Epithelial cell of esophagus (primary cell): ENCODE data around the gene SREBF1.
A peak's percentile ranks its signal among the peaks of the same experiment; 100 is the strongest.

Experiments used
- DNase-seq: peaks from one replicate; pipeline ENCODE4 v3.0.0; 2010; ENCODE audit warnings: low read depth
- H3K4me3 ChIP-seq: 2 replicates; pipeline ENCODE4 v1.5.1; 2011; ENCODE audit warnings: mild to moderate bottlenecking, low read length, control low read depth
- TF ChIP-seq, protein P1 (sequence below): IDR thresholded peaks from 2 replicates; pipeline ENCODE4 v1.5.1; 2011; ENCODE audit warnings: low read depth, mild to moderate bottlenecking, low read length, control low read depth, inconsistent platforms; ENCODE audit not compliant: insufficient read depth; ENCODE audit errors: missing control alignments

The SREBF1 gene

DNA sequence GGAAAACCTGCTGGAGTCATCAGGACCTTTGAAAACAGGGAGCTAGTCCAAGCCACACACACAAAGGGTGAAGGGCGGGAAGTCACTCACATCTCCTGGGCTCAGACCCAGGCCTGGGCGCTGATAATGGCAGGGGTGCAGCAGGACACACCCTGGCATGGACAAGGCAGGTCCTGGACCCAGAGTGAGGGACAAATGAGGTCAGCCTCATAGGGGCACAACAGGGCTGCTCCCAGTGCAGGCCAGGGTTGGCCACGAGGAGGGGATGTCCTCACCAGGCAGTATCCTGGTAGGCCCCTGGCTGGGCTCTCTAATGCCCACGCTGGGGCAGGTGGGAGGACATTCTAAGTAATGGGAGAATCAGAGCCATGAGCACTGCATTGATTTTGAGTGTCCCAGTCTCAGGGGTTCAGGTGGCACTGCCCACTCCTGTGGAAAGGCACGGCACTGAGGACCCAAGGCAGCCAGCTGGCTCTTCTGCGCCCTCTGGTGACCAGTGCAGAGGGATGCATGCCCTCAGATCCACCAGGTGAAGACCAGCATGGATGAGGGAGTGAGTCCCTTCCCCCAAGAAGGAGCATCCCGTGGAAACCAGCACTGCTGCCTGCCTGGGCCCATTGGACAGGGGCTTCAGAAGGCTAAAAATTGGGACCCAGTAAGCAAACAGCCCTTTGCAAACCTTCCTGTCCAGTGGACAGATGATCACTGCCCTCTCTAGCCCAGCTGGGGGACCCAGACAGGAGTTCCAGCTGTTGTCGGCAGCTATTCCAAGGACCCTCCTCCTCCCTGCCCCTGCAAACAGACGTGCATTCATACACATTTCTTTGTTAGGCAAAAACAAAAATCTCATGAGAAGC, 23.4 kb upstream of the SREBF1 start:
- H3K4me3 ChIP-seq: no peak overlapping the region
- peak; percentile 62 for DNase-seq
- TF ChIP-seq, protein P1, sequence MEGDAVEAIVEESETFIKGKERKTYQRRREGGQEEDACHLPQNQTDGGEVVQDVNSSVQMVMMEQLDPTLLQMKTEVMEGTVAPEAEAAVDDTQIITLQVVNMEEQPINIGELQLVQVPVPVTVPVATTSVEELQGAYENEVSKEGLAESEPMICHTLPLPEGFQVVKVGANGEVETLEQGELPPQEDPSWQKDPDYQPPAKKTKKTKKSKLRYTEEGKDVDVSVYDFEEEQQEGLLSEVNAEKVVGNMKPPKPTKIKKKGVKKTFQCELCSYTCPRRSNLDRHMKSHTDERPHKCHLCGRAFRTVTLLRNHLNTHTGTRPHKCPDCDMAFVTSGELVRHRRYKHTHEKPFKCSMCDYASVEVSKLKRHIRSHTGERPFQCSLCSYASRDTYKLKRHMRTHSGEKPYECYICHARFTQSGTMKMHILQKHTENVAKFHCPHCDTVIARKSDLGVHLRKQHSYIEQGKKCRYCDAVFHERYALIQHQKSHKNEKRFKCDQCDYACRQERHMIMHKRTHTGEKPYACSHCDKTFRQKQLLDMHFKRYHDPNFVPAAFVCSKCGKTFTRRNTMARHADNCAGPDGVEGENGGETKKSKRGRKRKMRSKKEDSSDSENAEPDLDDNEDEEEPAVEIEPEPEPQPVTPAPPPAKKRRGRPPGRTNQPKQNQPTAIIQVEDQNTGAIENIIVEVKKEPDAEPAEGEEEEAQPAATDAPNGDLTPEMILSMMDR: peak; percentile 97

DNA sequence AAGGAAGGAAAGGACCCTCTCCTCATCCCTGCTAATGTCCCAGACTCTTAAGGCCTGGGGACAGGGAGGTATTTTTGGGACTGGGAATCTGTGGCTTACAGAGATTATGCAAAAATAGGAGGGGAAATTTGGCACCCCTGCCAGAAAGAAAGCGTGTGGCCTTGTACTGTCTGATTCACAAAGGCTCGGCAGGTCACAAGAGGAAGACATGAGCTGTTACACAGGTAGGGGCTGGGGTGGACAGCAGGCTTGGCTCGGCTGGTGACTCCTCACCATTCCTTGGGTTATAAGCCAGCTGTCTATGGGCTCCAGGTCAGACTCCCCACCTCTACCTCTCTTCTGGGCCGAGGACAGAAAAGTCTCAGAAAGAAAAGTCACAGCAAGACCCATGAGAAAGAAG, 20.7 kb upstream of the SREBF1 start:
- DNase-seq: no peak
- H3K4me3 ChIP-seq: no peak overlapping the region
- TF ChIP-seq, protein P1: no peak

DNA sequence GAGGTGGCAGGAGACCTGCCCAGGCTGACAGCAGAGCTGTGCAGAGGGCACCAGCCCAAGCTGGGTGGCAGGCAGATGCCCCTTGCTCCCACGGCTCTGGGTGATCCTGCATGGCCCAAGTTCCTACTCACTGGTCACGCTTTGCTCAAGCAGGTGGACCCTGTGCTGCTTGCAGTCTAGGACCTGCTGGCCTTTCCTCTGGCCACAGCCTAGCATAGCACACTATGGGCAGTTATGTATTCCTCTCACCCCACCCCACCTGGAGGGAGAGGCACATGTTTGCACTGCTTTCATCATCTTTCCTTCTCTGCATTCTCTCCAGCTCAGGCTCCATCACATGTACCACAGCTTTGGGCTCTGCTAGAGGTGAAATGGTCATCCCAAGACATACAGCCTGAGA, 19.6 kb upstream of the SREBF1 start:
- no peak for DNase-seq
- H3K4me3 ChIP-seq: no peak overlapping the region
- TF ChIP-seq, protein P1: no peak

DNA sequence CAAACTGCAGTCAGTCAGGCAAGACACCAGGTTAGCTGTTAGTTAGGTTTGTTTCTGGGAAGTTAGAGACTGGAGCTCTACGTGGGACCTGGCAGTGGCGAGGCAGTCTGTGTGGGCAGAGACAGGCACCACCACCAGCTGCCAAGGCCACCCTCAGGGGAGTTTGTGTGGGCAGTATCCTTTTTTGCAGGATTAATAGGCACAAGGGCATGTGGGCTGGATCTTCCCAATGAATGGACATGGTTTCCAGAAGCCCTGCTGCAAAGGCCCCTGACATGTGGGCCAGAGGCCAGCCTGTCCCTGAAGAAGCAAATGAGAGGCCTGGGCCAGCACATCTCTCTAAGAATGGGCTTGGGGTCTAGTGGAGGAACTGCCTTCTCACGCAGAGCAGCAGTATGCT, 19.2 kb upstream of the SREBF1 start:
- no peak for DNase-seq
- no peak overlapping the region for H3K4me3 ChIP-seq
- TF ChIP-seq, protein P1: no peak

DNA sequence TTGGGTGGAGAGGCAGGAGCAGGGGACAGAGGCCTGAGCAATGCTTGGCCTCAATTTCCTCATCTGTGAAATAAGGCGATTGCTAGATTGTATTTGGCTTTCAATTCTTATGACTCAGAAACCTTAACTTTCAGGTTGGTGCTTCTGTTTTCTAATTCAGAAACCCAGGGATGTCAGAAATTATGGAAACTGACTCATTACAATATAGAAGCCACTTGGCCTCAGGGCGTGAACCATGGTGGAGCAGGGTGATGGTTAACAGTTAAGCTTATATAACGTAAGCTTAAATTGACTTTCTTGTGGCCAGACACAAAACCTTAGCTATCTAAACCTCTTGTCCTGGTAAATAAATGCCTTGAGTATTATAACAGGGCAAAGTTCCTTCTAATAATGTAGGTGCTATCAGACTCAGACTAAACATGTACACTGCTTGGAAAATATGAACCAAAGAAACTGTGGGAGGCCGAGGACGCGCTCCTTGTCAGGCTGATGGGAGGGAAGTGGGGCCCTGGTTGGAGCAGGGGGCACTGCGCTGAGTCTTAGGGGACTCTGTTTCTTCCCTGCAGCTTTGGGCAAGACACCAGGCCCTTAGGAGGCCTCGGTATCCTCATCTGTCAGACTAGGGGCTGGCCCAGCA, 17.1 kb upstream of the SREBF1 start:
- TF ChIP-seq, protein P1: no peak
- peak; percentile 81 for DNase-seq
- no peak overlapping the region for H3K4me3 ChIP-seq

DNA sequence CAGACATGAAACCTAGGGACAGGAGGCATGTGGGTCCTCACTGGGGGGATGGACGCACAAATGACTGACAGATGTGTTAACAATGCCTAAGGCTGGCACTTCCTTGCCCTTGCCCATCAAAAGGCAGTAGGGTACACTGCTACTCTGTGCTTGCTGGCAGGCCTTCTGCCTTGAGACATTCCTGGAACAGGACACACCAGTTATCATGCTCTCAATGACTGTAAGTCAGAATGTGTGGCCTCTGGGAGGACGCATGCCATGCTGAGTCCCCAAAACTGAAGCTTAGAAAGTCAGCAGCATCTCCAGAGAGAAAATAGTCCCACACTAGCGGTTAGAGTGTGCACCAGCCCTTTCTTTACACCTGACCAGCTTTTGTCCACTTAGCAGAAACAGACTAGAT, 16.1 kb upstream of the SREBF1 start:
- H3K4me3 ChIP-seq: no peak overlapping the region
- DNase-seq: no peak
- TF ChIP-seq, protein P1: no peak
